ENCODE results near the gene TYW1.
A peak's percentile ranks its signal among the peaks of the same experiment; 100 is the strongest.
"Not testable (repeated sequence)": the region's sequence is repeated elsewhere in the genome, so short reads cannot be mapped to it uniquely, and the experiment has no call there.

TYW1 gene

GRCh38 chr7:67192123-67192702 is 195.6 kb downstream of the TYW1 start:
- not testable (repeated sequence) for ATAC-seq

- not testable (repeated sequence) for ATAC-seq
Measured at GRCh38 chr7:67192889-67193613, 196.4 kb downstream of the TYW1 start.

GRCh38 chr7:67196176-67196575 is 199.5 kb downstream of the TYW1 start:
- not testable (repeated sequence) for ATAC-seq

- ATAC-seq, result not testable (repeated sequence)
Measured at GRCh38 chr7:67198865-67199526, 202.4 kb downstream of the TYW1 start.

GRCh38 chr7:67205772-67206171 is 209.1 kb downstream of the TYW1 start:
- ATAC-seq, result not testable (repeated sequence)

- ATAC-seq, result no peak
Measured at GRCh38 chr7:67206452-67206851, 209.8 kb downstream of the TYW1 start.

- peak in 1 of 2 donors; percentile 48 for ATAC-seq
Measured at GRCh38 chr7:67208656-67209055, 212.0 kb downstream of the TYW1 start.

GRCh38 chr7:67209256-67209655 is 212.6 kb downstream of the TYW1 start:
- no peak for ATAC-seq

GRCh38 chr7:67210567-67210966 is 213.9 kb downstream of the TYW1 start:
- ATAC-seq, result no peak

- not testable (repeated sequence) for ATAC-seq
Measured at GRCh38 chr7:67211650-67212330, 215.2 kb downstream of the TYW1 start.

GRCh38 chr7:67213038-67213437 is 216.4 kb downstream of the TYW1 start:
- not testable (repeated sequence) for ATAC-seq

- ATAC-seq, result not testable (repeated sequence)
Measured at GRCh38 chr7:67223551-67223950, 226.9 kb downstream of the TYW1 start.

GRCh38 chr7:67226340-67226907 is 229.8 kb downstream of the TYW1 start:
- peak in 1 of 2 donors; percentile 41 for ATAC-seq

- not testable (repeated sequence) for ATAC-seq
Measured at GRCh38 chr7:67226967-67227366, 230.3 kb downstream of the TYW1 start.

GRCh38 chr7:67229018-67229417 is 232.4 kb downstream of the TYW1 start:
- ATAC-seq, result not testable (repeated sequence)

GRCh38 chr7:67230029-67230428 is 233.4 kb downstream of the TYW1 start:
- ATAC-seq, result not testable (repeated sequence)

GRCh38 chr7:67233506-67233905 is 236.9 kb downstream of the TYW1 start:
- not testable (repeated sequence) for ATAC-seq

- ATAC-seq, result not testable (repeated sequence)
Measured at GRCh38 chr7:67236216-67236615, 239.6 kb downstream of the TYW1 start.

GRCh38 chr7:67242871-67243270 is 246.2 kb downstream of the TYW1 start:
- not testable (repeated sequence) for ATAC-seq

- ATAC-seq, result not testable (repeated sequence)
Measured at GRCh38 chr7:67248364-67248763, 251.7 kb downstream of the TYW1 start.

GRCh38 chr7:67251986-67252558 is 255.4 kb downstream of the TYW1 start:
- no peak for ATAC-seq

- not testable (repeated sequence) for ATAC-seq
Measured at GRCh38 chr7:67255076-67255475, 258.4 kb downstream of the TYW1 start.
